ENCODE data around the gene USP8. TPM values are rescaled to one million over a fixed set of nuclear protein-coding genes. Genes with fewer than 3 reads are reported as not detected.

The USP8 gene
- total and polyA plus RNA-seq, 7 donors: 22.2 to 59.2 (median 49.6) TPM

- no peak for DNase-seq
- Histone ChIP-seq H3K27me3 (no peaks in the 10 kb centered on the region), H3K9me3 (no peaks in the 10 kb centered on the region), H3K4me1 (no peaks in the 10 kb centered on the region), H3K36me3 (no peaks in the 10 kb centered on the region), H3K4me3 (no peak overlapping the region), H3K27ac (no peak overlapping the region)
- intact Hi-C loops (cut with DNase I): no loop called here
- TF ChIP-seq CTCF (IDR thresholded peaks at IDR 0.05): no peak
- TF ChIP-seq EP300 (IDR thresholded peaks at IDR 0.05): no peak
- 90% methylated on average over 3 of the region's 3 CpGs for WGBS, 2 donors
Observed at GRCh38 chr15:50543556-50543955, 119.4 kb downstream of the USP8 start.

- H3K9me3 ChIP-seq: no peaks in the 10 kb centered on the region
- no peak for DNase-seq
- H3K4me1 ChIP-seq: no peaks in the 10 kb centered on the region
- H3K27me3 ChIP-seq: no peaks in the 10 kb centered on the region
- intact Hi-C loops (cut with DNase I): no loop called here
- H3K27ac ChIP-seq: no peak overlapping the region
- H3K36me3 ChIP-seq: no peaks in the 10 kb centered on the region
- no peak overlapping the region for H3K4me3 ChIP-seq
- WGBS, 2 donors: 66 to 69% methylated on average over 5 of the region's 5 CpGs
- TF ChIP-seq POLR2A (IDR thresholded peaks at IDR 0.05) (no peak), CTCF (IDR thresholded peaks at IDR 0.05) (no peak), EP300 (IDR thresholded peaks at IDR 0.05) (no peak)
Observed at GRCh38 chr15:50544368-50544767, 120.2 kb downstream of the USP8 start.

- Histone ChIP-seq H3K36me3 (no peaks in the 10 kb centered on the region), H3K9me3 (no peaks in the 10 kb centered on the region), H3K4me3 (no peak within 1 kb of the TSS), H3K27me3 (no peaks in the 10 kb centered on the region), H3K4me1 (no peaks in the 10 kb centered on the region), H3K27ac (no peak within 1 kb of the TSS)
- TF ChIP-seq POLR2A (IDR thresholded peaks at IDR 0.05) (no peak), CTCF (IDR thresholded peaks at IDR 0.05) (no peak), POLR2AphosphoS5 (IDR thresholded peaks at IDR 0.05) (no peak), EP300 (IDR thresholded peaks at IDR 0.05) (no peak)
- intact Hi-C loops (cut with DNase I): no loop called here
- WGBS, 2 donors: 90 to 94% methylated on average over 5 of the region's 5 CpGs
- no peak for DNase-seq
Observed at GRCh38 chr15:50546566-50546965, 122.4 kb downstream of the USP8 start, which contains the start of gene USP50. USP50 (minus strand) TSS chr15:50546666; CDS start chr15:50546525, 141 bp downstream.

GRCh38 chr15:50549326-50549725, 125.1 kb downstream of the USP8 start:
- WGBS, 2 donors: 84 to 91% methylated on average over 7 of the region's 7 CpGs
- H3K4me3 ChIP-seq: no peak overlapping the region
- H3K36me3 ChIP-seq: no peaks in the 10 kb centered on the region
- H3K27ac ChIP-seq: no peak overlapping the region
- H3K27me3 ChIP-seq: no peaks in the 10 kb centered on the region
- H3K9me3 ChIP-seq: no peaks in the 10 kb centered on the region
- H3K4me1 ChIP-seq: no peaks in the 10 kb centered on the region
- intact Hi-C loops (cut with DNase I): no loop called here
- DNase-seq: no peak
- TF ChIP-seq EP300 (IDR thresholded peaks at IDR 0.05) (no peak), CTCF (IDR thresholded peaks at IDR 0.05) (no peak), POLR2A (IDR thresholded peaks at IDR 0.05) (no peak), POLR2AphosphoS5 (IDR thresholded peaks at IDR 0.05) (no peak)

GRCh38 chr15:50552238-50552637, 128.0 kb downstream of the USP8 start:
- H3K36me3 ChIP-seq: no peaks in the 10 kb centered on the region
- TF ChIP-seq POLR2A (IDR thresholded peaks at IDR 0.05) (no peak), POLR2AphosphoS5 (IDR thresholded peaks at IDR 0.05) (no peak), EP300 (IDR thresholded peaks at IDR 0.05) (no peak), CTCF (IDR thresholded peaks at IDR 0.05) (no peak)

More at GRCh38 chr15:50552238-50552637, 128.0 kb downstream of the USP8 start:
- 79 to 80% methylated on average over 4 of the region's 4 CpGs for WGBS, 2 donors
- DNase-seq: no peak
- Histone ChIP-seq H3K27ac (no peak overlapping the region), H3K9me3 (no peaks in the 10 kb centered on the region), H3K27me3 (no peaks in the 10 kb centered on the region), H3K4me3 (no peak overlapping the region), H3K4me1 (no peaks in the 10 kb centered on the region)
- intact Hi-C loops (cut with DNase I): no loop called here
